GM04503 (cell line): ENCODE data around the gene ACVR1C.

Experiments used
- DNase-seq: peaks from one replicate; pipeline ENCODE4 v3.0.0-alpha.2; 2012; ENCODE audit warnings: low read depth

The ACVR1C gene

DNA sequence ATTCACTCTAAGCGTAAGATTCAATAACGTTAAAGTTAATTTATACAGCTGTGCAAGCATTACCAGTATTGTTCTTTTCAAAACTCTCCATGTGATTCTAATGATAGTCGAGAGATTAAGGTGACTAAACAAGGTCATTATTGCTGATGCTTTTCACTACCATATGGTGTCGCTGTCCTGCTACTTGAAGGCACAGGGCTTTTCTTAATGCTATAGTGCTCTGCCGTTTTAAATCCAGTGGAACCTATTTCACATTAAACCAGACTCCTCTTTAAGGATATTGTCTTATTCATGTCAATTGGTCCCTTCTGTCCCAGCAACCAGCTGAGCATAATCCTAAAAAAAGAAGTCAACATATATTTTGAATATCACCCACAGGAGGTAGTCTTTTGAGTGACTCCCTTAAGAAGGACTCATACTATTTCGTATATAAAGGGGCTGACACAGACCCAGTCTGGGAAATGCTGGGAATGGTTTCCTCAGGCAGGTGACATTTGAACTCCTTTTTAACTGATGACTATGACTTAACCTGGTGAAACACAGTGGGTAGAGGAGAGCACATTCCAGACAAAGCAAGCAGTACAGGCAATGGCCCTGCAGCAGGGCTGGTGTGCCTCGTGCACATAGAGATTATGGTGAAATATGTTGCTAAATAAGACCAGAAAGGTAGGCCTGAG, 130.9 kb downstream of the ACVR1C start:
- no peak for DNase-seq

DNA sequence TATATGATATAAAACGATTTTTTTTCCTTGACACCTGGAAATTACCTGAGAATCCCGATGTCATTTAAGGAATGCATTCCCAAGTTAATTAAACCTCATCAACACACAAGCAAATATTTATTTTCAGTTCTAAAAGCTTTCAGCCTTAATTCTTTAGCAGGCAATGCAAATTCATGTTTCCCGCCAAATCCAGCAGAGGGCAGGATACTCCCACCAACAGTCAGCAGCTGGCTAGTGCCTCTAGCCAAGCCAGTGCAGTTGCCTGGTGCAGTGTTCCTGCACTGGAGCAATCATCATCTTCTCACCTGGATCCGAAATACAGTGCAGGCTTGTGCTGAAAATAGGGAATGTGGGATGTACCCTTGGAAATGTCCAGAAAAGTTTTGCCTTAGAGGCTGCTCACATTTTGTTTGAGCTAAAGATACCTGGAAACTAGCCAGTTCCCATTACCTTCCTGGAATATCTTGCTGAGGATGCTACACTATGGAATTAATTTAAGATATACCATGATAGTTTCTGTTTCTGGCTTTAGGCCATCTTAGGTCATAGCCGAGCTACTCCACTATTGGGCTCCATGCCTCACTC, 136.4 kb downstream of the ACVR1C start:
- DNase-seq, result no peak

DNA sequence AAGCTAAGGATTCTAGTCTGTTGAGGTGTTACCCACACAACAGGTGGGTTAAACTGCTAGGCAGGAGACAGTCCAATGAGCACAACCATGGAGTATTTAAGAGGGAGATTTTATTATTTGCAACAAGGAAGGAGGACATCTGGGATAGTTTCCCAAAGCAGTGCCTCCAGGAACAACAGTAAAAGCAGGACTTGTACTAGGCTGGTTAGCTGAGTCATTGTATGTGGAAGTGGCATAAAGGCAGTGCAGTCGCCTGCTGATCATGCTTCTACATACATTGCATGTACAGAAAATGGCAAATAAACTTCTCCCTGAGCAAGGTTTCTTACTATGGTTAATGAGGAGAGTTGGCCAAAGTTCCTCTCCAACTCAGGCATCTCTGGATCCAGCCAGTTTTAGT, 138.7 kb downstream of the ACVR1C start:
- DNase-seq, result no peak

DNA sequence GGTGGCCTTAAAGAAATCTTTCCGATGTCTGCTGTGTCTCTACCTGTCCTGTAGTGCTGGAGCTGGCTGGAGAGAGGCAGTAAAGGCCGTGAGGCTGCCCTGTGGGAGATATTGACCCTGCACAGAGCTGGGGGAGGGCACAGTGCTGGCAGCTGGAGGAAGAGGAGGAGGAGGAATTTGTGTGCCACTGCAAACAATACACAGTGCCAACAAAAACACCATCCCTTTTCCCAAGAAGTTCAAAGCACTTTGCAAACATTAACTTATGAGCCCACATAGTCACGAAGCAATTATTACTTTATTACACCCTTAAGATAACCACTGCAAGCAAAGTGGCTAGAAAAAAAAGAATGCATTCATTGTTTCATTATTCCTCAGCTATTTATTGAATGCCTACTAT, 139.8 kb downstream of the ACVR1C start:
- no peak for DNase-seq

DNA sequence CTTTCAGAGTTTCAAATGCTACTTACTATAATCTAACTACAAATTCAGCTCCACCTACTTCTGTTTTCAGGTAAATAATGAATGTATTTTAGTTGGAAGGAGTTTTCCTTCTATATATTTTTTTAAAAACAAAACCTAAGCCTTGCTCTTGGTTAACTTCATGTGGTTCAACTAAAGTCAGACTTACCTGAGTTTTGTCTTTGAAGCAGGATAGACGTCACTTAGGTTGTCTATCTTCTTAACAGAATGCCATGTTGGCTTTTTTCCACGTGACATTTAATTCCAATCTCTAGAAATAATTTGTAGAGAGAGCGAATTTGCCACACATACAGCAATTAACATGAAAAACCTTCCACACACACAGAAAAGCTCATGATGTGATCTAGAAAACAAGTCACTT, 140.9 kb downstream of the ACVR1C start:
- no peak for DNase-seq

DNA sequence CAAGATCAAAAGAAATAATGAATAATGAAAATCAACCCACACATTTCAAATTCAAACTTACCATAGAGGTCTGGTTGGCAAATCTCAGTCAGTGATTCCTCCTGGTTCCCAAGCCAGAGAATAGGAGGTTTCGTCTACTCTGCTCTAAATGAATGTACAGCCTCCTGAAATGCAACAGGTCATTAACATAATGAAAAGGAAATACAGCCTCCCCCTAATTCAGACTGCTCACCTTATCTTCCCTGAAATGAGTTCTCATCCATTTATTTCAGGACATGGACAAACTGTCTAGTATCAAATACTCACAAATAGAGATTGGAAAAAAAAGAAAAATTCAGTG, 141.4 kb downstream of the ACVR1C start:
- DNase-seq, result no peak

DNA sequence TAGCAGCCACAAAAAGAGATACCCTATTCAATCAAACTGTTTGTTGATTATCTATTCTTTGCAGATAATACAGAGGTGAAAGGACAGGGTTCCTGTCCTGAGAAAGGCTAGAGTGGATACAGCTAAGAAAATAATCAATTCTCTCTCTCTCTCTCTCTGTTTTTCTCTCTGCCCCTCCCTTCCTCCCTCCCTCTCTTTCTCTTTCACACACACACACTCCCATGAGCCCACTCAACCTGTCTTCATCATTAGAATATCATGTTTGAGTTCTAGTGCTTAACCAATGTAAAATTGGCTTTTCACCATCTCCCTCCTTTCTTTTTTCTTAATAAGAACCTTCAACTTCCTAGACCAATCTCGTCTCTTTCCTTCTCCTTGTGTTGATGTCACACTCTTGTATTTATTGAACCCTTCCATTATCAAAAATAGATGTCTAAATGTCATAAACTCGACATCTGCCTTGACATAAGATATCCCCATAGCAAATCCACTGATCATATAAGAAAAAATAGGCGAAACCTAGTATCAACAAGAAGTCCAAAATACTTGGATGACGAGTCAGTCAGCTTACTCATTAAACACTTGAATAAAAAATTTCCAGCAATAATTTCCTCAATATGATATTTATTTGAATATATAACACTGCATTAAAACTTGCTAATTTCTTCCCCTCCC, 141.9 kb downstream of the ACVR1C start:
- no peak for DNase-seq

DNA sequence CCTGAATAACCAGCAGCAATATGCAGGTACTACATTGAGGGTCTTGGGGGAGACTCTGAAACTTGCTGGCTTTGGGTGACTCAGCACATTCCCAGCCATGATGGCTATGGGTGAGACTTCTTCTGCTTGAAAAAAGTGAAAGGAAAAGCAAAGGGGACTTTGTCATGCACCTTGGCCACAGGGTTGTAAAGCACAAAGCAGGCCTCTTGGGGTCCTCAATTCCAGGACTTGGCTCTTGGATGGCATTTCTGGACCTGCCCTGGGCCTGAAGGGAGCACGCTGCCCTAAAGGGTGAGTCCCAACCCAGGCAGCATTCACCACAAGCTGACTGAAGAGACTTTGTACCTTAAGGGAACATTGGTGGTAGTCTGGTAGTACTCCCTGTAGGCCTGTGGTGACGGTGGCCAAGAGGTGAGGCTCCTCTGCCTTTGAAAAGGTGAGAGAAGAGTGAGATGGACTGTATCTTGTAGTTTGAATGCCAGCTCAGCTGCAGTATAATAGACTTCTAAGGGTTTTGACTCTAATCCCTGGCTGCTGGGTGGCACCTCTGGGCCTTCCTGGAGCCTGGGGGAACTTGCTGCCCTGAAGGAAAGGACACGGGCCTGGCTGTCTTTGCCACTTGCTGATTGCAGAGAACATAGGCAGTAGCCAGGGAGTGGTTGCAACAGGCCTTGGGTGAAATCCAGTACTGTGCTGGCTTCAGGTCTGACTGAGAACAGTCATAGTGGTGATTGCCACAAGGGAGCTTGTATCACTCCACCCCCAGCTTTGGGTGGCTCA, 148.3 kb downstream of the ACVR1C start:
- DNase-seq, result peak; percentile 66

DNA sequence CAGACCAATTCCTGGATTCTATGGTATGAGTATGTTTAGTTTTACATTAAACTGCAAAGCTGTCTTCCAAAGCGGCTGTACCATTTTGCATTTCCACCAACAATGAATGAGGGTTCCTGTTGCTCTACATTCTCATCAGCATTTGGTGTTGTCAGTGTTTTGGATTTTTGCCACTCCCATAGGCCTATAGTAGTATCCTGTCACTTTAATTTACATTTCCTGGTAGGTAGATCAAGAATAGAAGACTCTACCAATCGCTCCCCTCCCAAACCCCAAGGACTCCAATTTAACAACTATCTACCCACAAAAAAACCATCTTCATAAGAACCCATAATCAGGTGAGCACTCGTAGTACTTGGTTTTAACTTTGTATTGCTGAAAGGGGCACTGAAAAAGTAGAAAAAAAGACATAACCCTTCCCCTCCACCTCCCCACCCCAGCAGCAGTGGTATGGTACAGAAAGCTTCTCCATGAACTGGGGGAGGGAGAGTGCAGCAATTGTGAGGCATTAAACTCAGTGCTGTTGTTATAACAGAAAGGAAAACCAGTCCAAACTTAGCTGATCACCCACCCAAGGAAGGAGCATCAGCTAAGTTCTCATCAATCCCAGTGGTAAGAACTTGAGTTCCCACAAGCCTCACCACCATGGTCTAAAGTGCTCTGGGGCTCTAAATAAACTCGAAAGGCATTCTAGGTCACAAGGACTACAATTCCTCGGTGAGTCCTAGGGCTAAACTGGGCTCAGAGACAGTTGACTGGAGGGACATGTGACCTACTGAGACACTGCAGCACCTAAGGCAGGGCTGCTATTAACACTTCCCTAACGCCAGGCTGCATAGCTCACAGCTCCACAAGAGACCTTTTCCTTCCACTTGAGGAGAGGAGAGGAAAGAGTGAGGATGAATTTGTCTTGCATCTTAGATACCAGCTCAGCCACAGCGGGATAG, 149.3 kb downstream of the ACVR1C start:
- DNase-seq, result no peak

DNA sequence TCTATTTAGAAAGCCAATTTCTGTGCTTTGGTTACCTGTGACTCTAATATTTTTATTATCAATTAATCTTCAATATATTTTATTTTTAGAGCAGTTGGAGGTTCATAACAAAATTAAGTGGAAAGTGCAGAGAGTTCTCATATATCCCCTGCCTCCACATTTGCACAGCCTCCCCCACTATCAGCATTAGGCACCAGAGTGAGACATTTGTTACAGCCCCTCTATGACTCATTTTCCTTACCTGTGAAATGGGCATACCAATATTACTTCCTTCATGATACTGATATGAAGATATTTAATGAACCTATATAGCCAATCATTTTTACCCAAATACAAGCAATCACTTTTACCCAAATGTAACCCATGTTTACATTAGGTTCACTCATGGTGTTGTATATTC, 150.7 kb downstream of the ACVR1C start:
- DNase-seq, result no peak

DNA sequence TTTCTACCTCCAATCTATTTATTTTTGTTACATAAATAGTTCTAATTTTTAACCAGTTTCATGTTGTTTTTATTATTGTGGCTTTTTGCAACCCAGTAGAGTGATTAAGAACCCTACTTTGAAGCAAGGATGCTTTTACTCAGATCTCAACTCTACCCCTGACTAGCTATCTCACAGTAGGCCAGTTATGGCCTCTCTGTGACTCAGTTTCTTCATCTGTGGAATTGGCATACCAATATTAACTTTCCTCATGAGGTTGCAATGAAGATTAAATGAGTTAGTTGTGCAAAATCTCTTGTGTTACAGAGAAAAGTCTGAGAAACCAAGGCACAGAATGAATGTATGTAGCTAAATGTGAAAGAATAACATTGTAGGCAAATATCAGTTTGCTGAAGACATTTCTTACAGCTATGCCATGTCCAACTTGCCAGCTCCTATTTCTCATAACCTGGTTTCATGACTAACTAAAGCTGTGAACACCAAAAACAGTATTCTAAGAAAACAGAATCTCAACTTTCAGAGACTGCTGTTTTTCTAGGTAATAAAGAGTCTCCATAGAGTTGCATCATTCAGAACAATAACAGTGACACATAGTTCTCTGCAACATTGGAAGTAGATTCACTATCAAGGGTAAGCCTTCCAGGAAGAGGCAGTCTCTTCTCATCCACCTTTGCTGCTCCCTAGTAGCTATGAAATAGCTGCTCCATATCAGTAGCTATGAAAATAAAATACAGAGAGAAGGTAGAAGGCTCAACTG, 151.5 kb downstream of the ACVR1C start:
- DNase-seq, result no peak
